Tibial nerve (tissue), 4 donors: ENCODE results near the gene TTC23.

ENCODE experiments used
- CTCF ChIP-seq, 5 experiments: fragments of 200-600 bp in 3 of 5; fragments of 450-650 bp in 2 of 5; sonication (generic) in 3 of 5; IDR thresholded peaks; one replicate each; pipeline ENCODE4 v1.5.1; 2016 to 2019; ENCODE audit warnings: antibody characterized with exemption in 5 of 5, mild to moderate bottlenecking in 3 of 5, moderate library complexity in 2 of 5
- EP300 ChIP-seq, 2 donors: sonication (generic); formaldehyde crosslinking; IDR thresholded peaks; one replicate each; pipeline ENCODE4 v1.6.1; 2017; ENCODE audit warnings: antibody characterized with exemption in 2 of 2, mild to moderate bottlenecking in 1 of 2
- POLR2A ChIP-seq, 2 donors: fragments of 450-650 bp; IDR thresholded peaks; one replicate each; pipeline ENCODE4 v1.6.1; 2017; ENCODE audit warnings: antibody characterized with exemption in 2 of 2, mild to moderate bottlenecking in 2 of 2, moderate library complexity in 2 of 2

- TF ChIP-seq EP300 (IDR thresholded peaks at IDR 0.05) (no peak), POLR2A (IDR thresholded peaks at IDR 0.05) (no peak), CTCF (IDR thresholded peaks at IDR 0.05) (no peak)
These were observed 147.9 kb downstream of the TTC23 start for GRCh38 chr15:99101501-99101900.
